NT2/D1 (cell line): Measurements from ENCODE around the gene AAMP.

Experiments used
- SUZ12 ChIP-seq: IDR thresholded peaks from 2 replicates; pipeline ENCODE4 v1.6.1; 2011; ENCODE audit not compliant: insufficient read length, insufficient read depth; ENCODE audit errors: extremely low read depth
- YY1 ChIP-seq: IDR thresholded peaks from 2 replicates; pipeline ENCODE4 v1.6.1; 2011; ENCODE audit not compliant: insufficient read length, insufficient read depth
- ZNF274 ChIP-seq: IDR thresholded peaks from 2 replicates; pipeline ENCODE4 v1.6.1; 2011; ENCODE audit warnings: mild to moderate bottlenecking, low read depth, low read length

DNA sequence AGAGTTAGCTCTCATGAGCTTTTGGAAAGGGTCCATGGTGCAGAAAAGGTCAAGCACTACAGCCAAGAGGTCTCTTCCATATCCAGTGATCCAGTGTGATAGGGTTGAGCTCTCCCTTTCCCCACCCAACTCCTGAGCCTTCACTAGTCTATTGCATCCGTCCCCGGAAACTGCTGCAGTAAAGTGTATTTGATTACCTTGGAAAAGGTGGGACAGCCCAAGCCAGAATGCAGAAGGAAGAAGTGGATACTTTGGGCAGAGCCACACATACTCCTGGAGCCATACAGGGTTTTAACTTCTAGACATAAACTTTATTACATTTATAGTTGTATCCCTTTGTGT is 3.9 kb upstream of the AAMP start:
- TF ChIP-seq SUZ12 (no peak), YY1 (no peak), ZNF274 (no peak)
